RWPE2 (cell line): ENCODE measurements around the gene KIAA0825.
A peak's percentile ranks its signal among the peaks of the same experiment; 100 is the strongest.

Source experiments
- ATAC-seq: fragments of 200-7000 bp; cut with Tn5 transposase; 3 replicates; pipeline ENCODE4 v1.9.1; 2021; ENCODE audit warnings: low read depth
- DNase-seq: peaks from one replicate; pipeline ENCODE4 v3.0.0-alpha.2; 2020; ENCODE audit warnings: low spot score
- H3K27ac ChIP-seq: fragments of 450-650 bp; 2 replicates; pipeline ENCODE4 v1.5.1; 2017; ENCODE audit warnings: mild to moderate bottlenecking; ENCODE audit not compliant: poor library complexity, severe bottlenecking
- H3K27me3 ChIP-seq: fragments of 250-450 bp; sonication (Bioruptor Pico); 2 replicates; pipeline ENCODE4 v1.5.1; 2021; ENCODE audit warnings: mild to moderate bottlenecking, moderate library complexity; ENCODE audit not compliant: insufficient read depth, poor library complexity, severe bottlenecking
- H3K36me3 ChIP-seq: fragments of 250-450 bp; sonication (Bioruptor Pico); 2 replicates; pipeline ENCODE4 v1.5.1; 2020; ENCODE audit warnings: low read depth, mild to moderate bottlenecking, moderate library complexity
- H3K4me1 ChIP-seq: fragments of 250-450 bp; sonication (Bioruptor Pico); 2 replicates; pipeline ENCODE4 v1.5.1; 2021; ENCODE audit warnings: mild to moderate bottlenecking, moderate library complexity; ENCODE audit not compliant: insufficient read depth, poor library complexity, severe bottlenecking
- H3K4me3 ChIP-seq: fragments of 250-450 bp; sonication (Bioruptor Pico); 2 replicates; pipeline ENCODE4 v1.5.1; 2021; ENCODE audit warnings: mild to moderate bottlenecking, moderate library complexity; ENCODE audit not compliant: severe bottlenecking
- H3K9me3 ChIP-seq: fragments of 250-450 bp; sonication (Bioruptor Pico); 2 replicates; pipeline ENCODE4 v1.5.1; 2021; ENCODE audit warnings: mild to moderate bottlenecking, moderate library complexity; ENCODE audit not compliant: severe bottlenecking
- TF ChIP-seq, protein P1 (sequence below): fragments of 450-650 bp; IDR thresholded peaks from one replicate; pipeline ENCODE4 v1.5.1; 2017; ENCODE audit warnings: mild to moderate bottlenecking, moderate library complexity; ENCODE audit not compliant: poor library complexity, severe bottlenecking

The KIAA0825 gene

DNA sequence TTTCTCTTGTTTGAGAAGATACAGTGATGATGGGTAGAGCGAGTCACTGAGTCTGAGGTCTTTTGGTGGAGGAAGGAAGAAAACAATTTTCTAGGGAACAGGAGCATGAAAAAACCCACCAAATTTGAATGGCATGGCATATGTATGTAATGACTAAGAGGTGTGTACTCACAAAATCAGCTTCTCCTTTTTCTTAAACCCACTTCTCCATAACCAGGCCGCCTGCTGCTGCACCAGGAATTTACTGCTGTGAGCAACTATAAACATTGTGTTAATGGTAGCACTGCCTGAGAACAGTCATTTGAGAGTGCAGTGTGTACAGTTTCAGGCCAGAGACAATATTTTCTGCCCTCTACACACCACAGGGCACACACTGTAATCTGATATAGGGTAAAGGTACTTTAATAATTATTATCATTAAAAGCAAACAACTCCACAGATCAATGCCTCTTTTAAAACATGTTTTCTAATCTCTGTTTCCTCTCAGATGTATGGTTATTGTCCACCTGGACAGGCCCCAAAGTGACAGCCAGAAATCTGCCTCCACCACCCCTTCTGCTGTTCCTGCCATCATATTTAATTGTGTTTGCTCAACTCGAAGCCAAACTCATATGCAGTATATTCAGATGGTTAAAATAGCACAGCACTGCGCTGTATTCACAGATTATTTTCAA lies 241.6 kb downstream of the KIAA0825 start:
- TF ChIP-seq, protein P1, sequence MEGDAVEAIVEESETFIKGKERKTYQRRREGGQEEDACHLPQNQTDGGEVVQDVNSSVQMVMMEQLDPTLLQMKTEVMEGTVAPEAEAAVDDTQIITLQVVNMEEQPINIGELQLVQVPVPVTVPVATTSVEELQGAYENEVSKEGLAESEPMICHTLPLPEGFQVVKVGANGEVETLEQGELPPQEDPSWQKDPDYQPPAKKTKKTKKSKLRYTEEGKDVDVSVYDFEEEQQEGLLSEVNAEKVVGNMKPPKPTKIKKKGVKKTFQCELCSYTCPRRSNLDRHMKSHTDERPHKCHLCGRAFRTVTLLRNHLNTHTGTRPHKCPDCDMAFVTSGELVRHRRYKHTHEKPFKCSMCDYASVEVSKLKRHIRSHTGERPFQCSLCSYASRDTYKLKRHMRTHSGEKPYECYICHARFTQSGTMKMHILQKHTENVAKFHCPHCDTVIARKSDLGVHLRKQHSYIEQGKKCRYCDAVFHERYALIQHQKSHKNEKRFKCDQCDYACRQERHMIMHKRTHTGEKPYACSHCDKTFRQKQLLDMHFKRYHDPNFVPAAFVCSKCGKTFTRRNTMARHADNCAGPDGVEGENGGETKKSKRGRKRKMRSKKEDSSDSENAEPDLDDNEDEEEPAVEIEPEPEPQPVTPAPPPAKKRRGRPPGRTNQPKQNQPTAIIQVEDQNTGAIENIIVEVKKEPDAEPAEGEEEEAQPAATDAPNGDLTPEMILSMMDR: no peak
- H3K4me3 ChIP-seq: no peak overlapping the region
- ATAC-seq (no peak), DNase-seq (no peak)
- no peaks in the 10 kb centered on the region for H3K9me3 ChIP-seq
- H3K36me3 ChIP-seq: no peaks in the 10 kb centered on the region
- H3K4me1 ChIP-seq: no peaks in the 10 kb centered on the region
- no peak overlapping the region for H3K27ac ChIP-seq
- no peaks in the 10 kb centered on the region for H3K27me3 ChIP-seq

DNA sequence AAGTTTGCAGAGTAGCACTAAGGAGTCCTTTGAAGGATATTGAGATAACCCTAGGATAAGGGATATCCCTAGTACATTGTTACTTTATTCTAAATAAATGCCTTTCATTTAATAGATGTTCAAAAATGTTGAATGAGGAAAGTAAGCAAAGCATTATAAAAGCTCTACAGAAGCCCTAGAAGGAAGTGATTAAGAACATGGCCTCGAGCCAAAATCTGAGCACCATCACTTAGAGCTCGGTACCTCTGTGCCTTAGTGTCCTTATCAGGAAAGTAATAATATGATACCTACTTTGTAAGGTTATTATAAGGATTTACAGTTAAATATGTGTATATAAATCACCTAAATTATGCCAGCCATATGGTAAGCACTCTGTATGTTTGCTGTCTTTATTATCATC lies 242.6 kb downstream of the KIAA0825 start:
- H3K4me3 ChIP-seq: no peak overlapping the region

DNA sequence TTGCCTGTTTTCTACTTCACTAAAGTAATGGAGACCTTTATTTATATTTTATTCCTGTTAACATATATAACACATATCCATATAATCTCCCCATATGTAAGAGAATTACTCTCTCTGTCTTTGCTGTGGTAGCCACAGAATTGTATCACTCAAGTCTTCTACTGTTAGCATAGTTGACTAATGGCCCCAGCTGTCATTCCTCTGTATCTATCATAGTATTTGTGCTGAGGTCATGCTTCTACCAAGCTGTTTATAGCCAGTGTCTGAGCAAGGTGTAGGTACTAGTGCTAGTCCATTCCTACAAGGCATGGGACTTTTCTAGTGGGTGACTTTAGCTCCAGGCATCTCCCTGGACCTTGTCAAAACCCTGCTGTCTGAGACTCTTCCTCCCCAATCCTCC lies 244.1 kb downstream of the KIAA0825 start:
- Histone ChIP-seq H3K36me3 (no peaks in the 10 kb centered on the region), H3K4me1 (no peaks in the 10 kb centered on the region), H3K27ac (no peak overlapping the region), H3K27me3 (no peaks in the 10 kb centered on the region), H3K9me3 (no peaks in the 10 kb centered on the region), H3K4me3 (no peak overlapping the region)
- DNase-seq (no peak), ATAC-seq (no peak)
- TF ChIP-seq, protein P1: no peak

More for the DNA sequence above, 242.6 kb downstream of the KIAA0825 start:
- DNase-seq (no peak), ATAC-seq (no peak)
- H3K27me3 ChIP-seq: no peaks in the 10 kb centered on the region
- H3K9me3 ChIP-seq: no peaks in the 10 kb centered on the region
- no peaks in the 10 kb centered on the region for H3K4me1 ChIP-seq
- TF ChIP-seq, protein P1: no peak
- H3K36me3 ChIP-seq: no peaks in the 10 kb centered on the region
- H3K27ac ChIP-seq: no peak overlapping the region

DNA sequence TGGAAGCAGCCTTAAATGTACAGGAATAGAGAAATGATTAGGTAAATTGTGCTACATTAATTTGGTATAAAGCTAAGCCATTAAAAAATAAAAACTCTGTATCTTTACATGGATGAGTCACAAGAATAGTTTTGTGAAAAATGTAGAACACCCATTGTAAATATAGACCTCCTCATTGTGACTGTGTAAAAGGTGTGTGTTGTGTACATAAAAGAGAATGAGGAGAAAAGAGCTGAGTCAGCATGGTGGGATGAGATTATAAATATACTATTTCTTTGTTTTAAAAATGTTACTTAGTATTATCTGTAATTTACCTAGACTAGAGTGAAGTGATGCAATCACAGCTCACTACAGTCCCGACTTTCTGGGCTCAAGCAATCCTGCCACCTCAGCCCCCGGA lies 250.5 kb downstream of the KIAA0825 start:
- ATAC-seq (peak; percentile 56), DNase-seq (no peak)
- Histone ChIP-seq H3K4me3 (no peak overlapping the region), H3K36me3 (no peaks in the 10 kb centered on the region), H3K9me3 (no peaks in the 10 kb centered on the region), H3K27ac (peak overlapping the region; percentile 31), H3K4me1 (peaks cover 20% of the 10 kb centered on the region), H3K27me3 (no peaks in the 10 kb centered on the region)
- TF ChIP-seq, protein P1: no peak

DNA sequence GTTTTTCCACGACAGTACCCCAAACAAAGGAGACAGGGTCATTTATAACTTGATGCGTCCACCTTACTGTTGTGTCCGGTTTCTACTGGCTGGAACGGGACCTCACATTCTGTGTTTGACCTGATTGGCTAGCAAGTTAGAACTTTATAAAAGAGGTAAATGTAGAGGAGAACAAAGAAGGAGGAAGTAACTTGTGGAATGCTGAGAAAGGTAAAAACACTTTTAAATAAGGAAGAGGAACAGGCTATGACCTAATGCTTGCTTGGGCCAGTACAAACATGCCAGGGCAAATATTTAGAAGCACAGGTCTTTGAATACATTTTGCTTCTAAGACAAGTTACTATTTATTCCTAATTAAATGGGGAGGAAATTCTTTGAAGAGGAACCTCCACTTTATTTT lies 251.6 kb downstream of the KIAA0825 start:
- H3K27me3 ChIP-seq: no peaks in the 10 kb centered on the region
- TF ChIP-seq, protein P1: no peak
- H3K4me3 ChIP-seq: no peak overlapping the region
- DNase-seq (no peak), ATAC-seq (peak; percentile 22; the same call in 1 of the 3 replicates)
- no peaks in the 10 kb centered on the region for H3K9me3 ChIP-seq
- peak overlapping the region; percentile 31 for H3K27ac ChIP-seq
- H3K4me1 ChIP-seq: peaks cover 28% of the 10 kb centered on the region
- no peaks in the 10 kb centered on the region for H3K36me3 ChIP-seq
